Eye (tissue), 1 donor: ENCODE results near the gene EFCAB9.

Experiments used
- DNase-seq: peaks from one replicate; pipeline ENCODE4 v3.0.0-alpha.2; 2015

The EFCAB9 gene

GRCh38 chr5:172245046-172245445, 51.1 kb downstream of the EFCAB9 start:
- no peak for DNase-seq

- DNase-seq: peak; percentile 17
These were observed 51.7 kb downstream of the EFCAB9 start for GRCh38 chr5:172245703-172246125.

- DNase-seq: no peak
These were observed 54.7 kb downstream of the EFCAB9 start for GRCh38 chr5:172248637-172249036.

DNA sequence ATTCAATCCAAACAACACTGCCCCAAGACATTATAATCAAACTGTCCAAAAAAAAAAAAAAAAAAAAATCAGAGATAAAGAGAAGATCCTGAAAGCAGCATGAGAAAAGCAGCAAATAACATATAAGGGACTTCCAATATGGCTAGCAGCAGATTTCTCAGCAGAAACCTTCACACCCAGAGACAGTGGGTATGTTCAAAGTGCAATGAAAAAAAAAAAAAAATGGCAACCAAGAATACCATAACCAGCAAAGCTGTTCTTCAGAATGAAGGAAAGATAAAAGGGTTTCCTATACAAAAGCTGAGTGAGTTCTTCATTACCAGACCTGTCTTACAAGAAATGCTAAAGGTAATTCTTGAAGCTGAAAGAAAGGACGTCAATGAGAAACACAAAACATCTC, 57.4 kb downstream of the EFCAB9 start:
- peak; percentile 31 for DNase-seq

- no peak for DNase-seq
These were observed 58.5 kb downstream of the EFCAB9 start for GRCh38 chr5:172252501-172252900.
